HG03025 (cell line): ENCODE measurements around the gene CSTB.

ENCODE experiments used
- ATAC-seq: cut with Tn5 transposase; IDR thresholded peaks from one replicate; pipeline ENCODE4 v1.9.1; 2021; ENCODE audit warnings: mild to moderate bottlenecking, moderate library complexity; ENCODE audit not compliant: unreplicated experiment, low FRiP score

CSTB gene

DNA sequence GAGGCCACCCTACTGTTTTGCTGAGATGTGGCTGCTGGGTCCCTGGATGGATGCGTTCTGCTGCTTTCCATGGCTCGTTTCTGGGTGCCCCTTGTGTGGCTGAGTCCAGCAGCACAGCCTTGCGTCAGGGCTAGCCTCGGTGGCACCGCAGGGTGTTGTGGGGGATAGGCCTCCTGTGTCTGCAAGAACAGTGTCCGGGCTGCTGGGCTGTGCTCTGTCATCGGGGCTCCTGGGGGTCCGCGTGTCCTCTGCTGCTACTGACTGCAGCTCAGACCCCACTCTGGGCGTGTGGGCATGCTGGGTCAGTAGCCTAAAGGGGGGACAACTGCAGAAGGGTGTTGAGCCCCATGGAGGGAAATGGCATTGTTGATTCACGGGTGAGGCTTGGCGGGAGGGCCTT is 18.2 kb upstream of the CSTB start:
- ATAC-seq: no peak

- no peak for ATAC-seq
These were observed 17.1 kb upstream of the CSTB start for GRCh38 chr21:43793243-43793642.

GRCh38 chr21:43792406-43792805 is 16.3 kb upstream of the CSTB start:
- ATAC-seq: no peak

DNA sequence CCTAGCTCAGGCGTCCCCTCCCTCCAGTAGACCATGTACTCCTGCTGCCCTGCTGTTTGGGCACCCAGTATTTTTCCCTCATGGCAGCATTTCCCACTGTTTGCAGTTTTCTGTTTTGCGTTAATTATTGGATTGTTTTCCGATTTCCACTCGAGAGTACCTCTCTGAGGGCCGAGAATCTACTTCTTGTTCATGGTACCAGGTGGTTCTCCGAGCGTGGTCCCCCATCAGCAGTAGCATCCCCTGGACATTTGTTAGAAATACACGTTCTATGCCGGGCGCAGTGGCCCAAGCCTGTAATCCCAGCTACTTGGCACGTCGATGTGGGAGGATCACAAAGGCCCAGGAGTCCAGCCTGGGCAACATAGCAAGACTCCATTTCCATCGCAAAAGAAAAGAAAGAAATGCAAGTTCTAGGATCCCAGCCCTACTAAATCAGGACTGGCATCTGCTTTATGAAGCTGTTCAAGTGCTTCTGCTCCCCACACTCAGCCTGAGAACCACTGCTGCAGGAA is 14.0 kb upstream of the CSTB start:
- ATAC-seq: no peak

- ATAC-seq: peak; percentile 84
These were observed 13.3 kb upstream of the CSTB start, which contains the start of gene RRP1 for GRCh38 chr21:43789276-43790009. Gene RRP1, plus strand, starts transcription at chr21:43789577. Its CDS starts 53 bp downstream, at chr21:43789630.

DNA sequence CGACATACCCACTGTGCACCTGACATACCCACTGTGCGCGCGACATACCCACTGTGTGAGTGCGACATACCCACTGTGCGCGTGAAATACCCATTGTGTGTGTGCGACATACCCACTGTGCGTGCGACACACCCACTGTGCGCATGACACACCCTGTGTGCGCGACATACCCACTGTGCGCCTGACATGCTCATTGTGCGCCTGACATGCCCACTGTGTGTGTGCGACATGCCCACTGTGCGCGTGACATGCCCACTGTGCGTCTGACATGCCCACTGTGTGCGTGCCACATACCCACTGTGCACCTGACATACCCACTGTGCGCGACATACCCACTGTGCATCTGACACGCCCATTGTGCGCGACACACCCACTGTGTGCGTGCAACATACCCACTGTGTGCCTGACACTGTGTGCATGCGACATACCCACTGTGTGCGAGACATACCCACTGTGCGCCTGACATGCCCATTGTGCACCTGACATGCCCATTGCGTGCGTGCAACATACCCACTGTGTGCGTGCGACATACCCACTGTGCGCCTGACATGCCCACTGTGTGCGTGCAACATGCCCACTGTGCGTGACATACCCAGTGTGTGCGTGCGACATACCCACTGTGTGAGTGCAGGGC is 10.8 kb upstream of the CSTB start:
- ATAC-seq: no peak

- ATAC-seq: no peak
These were observed 10.2 kb upstream of the CSTB start for GRCh38 chr21:43786300-43786806.

- ATAC-seq: no peak
These were observed 9.0 kb upstream of the CSTB start for GRCh38 chr21:43785134-43785533.

GRCh38 chr21:43783098-43783700 is 7.1 kb upstream of the CSTB start:
- no peak for ATAC-seq

DNA sequence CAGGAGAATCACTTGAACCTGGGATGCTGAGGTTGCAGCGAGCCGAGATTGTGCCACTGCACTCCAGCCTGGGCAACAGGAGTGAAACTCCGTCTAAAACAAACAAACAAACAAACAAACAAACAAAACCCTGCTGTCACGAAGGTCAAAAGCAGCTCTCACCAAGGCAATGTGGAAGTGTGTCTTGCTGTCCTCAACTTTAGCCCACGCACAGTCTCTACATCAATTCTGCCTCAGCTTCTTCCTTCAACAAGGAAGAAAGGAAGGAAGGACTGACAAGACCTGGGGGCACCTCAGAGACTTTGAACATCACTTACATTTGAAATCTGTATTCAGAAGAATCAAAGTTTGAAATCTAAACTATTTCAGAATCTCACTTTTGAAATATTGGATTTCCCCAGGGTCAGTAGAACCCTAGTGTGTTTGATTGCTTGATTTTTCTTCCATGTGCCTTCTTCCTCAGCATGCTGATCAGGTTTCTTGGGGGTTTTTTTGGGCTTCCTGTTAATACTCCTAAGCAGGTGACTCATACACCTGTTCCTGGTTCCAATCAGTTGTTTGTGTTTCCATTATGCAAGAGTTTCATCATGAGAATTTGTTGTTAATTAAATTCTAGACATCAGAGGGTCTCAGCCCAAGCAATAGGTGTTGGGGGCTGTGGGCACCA is 6.5 kb upstream of the CSTB start:
- ATAC-seq: no peak

GRCh38 chr21:43781846-43782245 is 5.7 kb upstream of the CSTB start:
- no peak for ATAC-seq

- no peak for ATAC-seq
These were observed 3.6 kb upstream of the CSTB start for GRCh38 chr21:43779660-43780059.

DNA sequence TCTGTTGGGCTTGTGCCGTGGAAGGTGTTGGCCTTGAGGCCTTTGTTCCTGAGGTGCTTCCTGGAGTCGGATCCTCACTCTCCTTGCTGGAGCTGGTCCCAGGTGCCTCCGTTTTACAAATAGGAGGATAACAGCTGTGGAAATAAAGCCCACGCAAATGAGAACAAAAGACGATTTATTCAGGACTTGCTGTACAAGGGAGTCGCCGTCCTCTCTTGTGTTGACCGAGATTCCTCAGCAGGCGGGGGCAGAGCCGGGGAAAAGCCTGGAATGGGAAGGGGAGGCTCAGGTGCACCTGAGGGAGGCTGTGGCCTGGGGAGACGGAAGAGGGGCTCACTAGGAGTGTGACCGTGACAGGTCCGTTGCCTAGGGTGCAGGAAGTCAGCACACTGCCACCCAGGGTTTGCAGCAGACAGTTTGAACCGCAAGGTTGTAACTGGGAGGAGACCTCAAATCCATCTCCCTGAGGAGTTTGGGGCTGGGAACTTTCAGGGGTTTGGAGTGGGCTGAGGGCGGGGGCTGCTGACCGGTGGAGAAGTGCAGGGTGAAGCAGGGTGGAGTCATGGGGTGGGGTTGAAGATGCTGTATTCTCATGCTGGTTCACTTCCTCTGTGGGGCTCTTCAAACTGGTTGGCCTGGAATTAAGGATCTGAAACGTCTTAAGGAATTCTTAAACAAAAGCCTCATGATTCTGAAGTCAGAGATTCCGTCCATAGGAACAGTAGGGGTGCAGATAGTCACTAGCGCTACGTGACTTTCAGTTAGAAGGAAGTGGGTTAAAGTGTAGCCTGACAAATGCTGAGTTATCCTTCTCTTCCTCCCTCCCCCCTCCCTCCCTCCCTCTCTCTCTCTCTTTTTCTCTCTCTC is 2.6 kb upstream of the CSTB start:
- no peak for ATAC-seq

- no peak for ATAC-seq
These were observed 1.8 kb upstream of the CSTB start for GRCh38 chr21:43777953-43778352.

DNA sequence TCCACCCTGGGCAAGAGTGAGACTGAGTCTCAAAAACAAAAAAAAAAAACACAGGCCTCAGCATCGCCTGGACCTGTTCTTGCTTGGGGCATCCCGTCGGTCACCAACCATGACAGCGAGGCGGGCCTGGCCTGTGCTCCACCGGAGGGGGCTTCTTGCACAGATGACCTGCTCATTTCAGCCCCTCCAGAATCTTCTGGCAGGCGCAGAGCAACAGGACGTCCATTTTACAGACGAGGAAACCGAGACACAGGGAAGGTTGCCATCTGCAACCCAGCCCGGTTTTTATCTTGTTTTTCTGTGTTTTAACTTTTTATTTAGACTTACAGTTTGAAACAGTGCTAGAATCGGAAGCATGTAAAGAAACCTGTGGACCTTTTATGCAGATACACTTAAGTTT is 918 bp downstream of the CSTB start:
- no peak for ATAC-seq

- no peak for ATAC-seq
These were observed 1.9 kb downstream of the CSTB start for GRCh38 chr21:43774163-43774562.

DNA sequence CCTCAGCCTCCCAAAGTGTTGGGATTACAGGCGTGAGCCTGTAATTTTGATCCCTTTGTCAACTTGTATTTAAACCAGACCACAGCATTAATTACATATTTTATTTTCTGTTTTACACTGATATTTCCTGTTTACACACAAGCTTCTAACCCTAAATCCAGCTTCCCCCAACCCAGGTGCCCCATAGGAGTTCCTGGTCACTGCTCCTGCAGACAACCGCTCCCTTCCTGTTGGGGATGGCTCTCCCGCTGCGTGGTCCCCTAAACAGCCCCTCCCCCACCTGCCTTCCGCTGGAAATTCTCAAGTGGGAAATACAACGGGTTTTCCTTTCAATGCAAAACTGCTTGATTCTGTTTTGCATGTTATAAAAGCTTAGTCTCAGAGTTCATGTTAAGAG is 3.7 kb downstream of the CSTB start:
- ATAC-seq: no peak

- no peak for ATAC-seq
These were observed 4.2 kb downstream of the CSTB start for GRCh38 chr21:43771698-43772424.

DNA sequence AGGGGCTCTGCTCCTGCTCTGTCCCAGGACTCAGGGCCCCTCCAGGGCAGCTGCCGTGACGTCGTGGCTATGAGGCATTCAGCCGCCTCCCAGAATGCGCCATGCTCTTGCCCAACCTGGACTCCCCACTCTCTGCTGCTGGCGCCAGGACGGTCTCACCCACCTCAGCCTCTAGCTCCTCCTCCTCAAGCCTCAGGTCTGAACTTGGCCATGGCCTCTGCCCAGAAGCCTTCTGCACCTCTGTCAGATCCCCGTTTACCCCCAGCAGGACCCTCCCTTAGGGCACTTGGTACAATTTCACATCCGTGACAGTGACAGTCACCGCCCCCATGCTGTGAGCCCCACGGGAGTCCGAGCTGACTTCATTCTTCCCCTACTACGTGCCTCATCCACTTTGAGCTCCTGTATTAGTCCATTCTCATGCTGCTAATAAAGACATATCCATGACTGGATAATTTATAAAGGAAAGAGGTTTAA is 4.9 kb downstream of the CSTB start:
- no peak for ATAC-seq
